ENCODE results near the gene WAPL. TPM values are rescaled to one million over a fixed set of nuclear protein-coding genes. Genes with fewer than 3 reads are reported as not detected.

The WAPL gene
- total and polyA plus RNA-seq, 2 of the 13 experiments (the other 11 are each of a cell fraction or from before 2014, with no cell fraction given) = 13.2 to 43.5 TPM

GRCh38 chr10:86535132-86535882 lies 13.7 kb upstream of the WAPL start (continued):
- TF ChIP-seq RNF219 (CRISPR knock-in tag; IDR thresholded peaks at IDR 0.05) = no peak
- peak; percentile 36; the same call in 1 of the 2 replicates for TF ChIP-seq PPARG (CRISPR knock-in tag; conservative IDR thresholded peaks at IDR 0.05)
- no peak for TF ChIP-seq ZNF44 (CRISPR knock-in tag; IDR thresholded peaks at IDR 0.05)
- no peak for TF ChIP-seq NONO (IDR thresholded peaks at IDR 0.05)
- TF ChIP-seq NONO (CRISPR knock-in tag; conservative IDR thresholded peaks at IDR 0.05) = 0 out of 2 replicates have a peak, but pooled peaks have one; percentile 38
- TF ChIP-seq HMG20B (CRISPR knock-in tag; conservative IDR thresholded peaks at IDR 0.05) = no peak
- no peak for TF ChIP-seq ZNF513 (CRISPR knock-in tag; conservative IDR thresholded peaks at IDR 0.05)
- TF ChIP-seq ZNF335 (CRISPR knock-in tag; IDR thresholded peaks at IDR 0.05) = no peak
- no peak for TF ChIP-seq TCF7L2 (IDR thresholded peaks at IDR 0.05; ENCODE audit: low read depth, low read length)
- TF ChIP-seq NFE2L1 (CRISPR knock-in tag; IDR thresholded peaks at IDR 0.05; ENCODE audit: borderline replicate concordance) = no peak
- TF ChIP-seq CBX5 (CRISPR knock-in tag; IDR thresholded peaks at IDR 0.05; ENCODE audit: borderline replicate concordance) = no peak
- TF ChIP-seq ZNF564 (CRISPR knock-in tag; IDR thresholded peaks at IDR 0.05) = 0 out of 2 replicates have a peak, but pooled peaks have one; percentile 20
- TF ChIP-seq PRMT3 (CRISPR knock-in tag; IDR thresholded peaks at IDR 0.05; ENCODE audit: borderline replicate concordance, low read depth) = peak; percentile 4; the same call in 1 of the 2 replicates
- peak; percentile 51 for TF ChIP-seq TEAD3 (CRISPR knock-in tag; optimal IDR thresholded peaks at IDR 0.05; ENCODE audit: borderline replicate concordance)
- TF ChIP-seq ZSCAN25 (CRISPR knock-in tag; IDR thresholded peaks at IDR 0.05) = no peak
- TF ChIP-seq PITX1 (CRISPR knock-in tag; IDR thresholded peaks at IDR 0.05) = 0 out of 2 replicates have a peak, but pooled peaks have one; percentile 11
- TF ChIP-seq ZMYM4 (CRISPR knock-in tag; IDR thresholded peaks at IDR 0.05) = peak; percentile 48
- 0 out of 2 replicates have a peak, but pooled peaks have one; percentile 60 for TF ChIP-seq ZFP36L1 (CRISPR knock-in tag; IDR thresholded peaks at IDR 0.05)
- no peak for TF ChIP-seq ZNF772 (CRISPR knock-in tag; IDR thresholded peaks at IDR 0.05)
- no peak for TF ChIP-seq POLR2AphosphoS2 (IDR thresholded peaks at IDR 0.05; ENCODE audit: low read depth, low read length)
- TF ChIP-seq JUNB (CRISPR knock-in tag; IDR thresholded peaks at IDR 0.05; ENCODE audit: borderline replicate concordance) = no peak
- no peak for TF ChIP-seq MEIS1 (CRISPR knock-in tag; IDR thresholded peaks at IDR 0.05; ENCODE audit: borderline replicate concordance)
- peak; percentile 62; the same call in 1 of the 2 replicates for TF ChIP-seq ZSCAN31 (CRISPR knock-in tag; IDR thresholded peaks at IDR 0.05; ENCODE audit: low read depth)
- no peak for TF ChIP-seq ZNF709 (CRISPR knock-in tag; IDR thresholded peaks at IDR 0.05)
- TF ChIP-seq HMGXB4 (CRISPR knock-in tag; IDR thresholded peaks at IDR 0.05; ENCODE audit: borderline replicate concordance in 1 of 2, low read depth in 1 of 2) = peak; percentile 49 to 50; a peak in 2 of 4 replicates
